Suprapubic skin (tissue), 4 donors: ENCODE data around the gene DLEU7. TPM values are rescaled to one million over a fixed set of nuclear protein-coding genes. Genes with fewer than 3 reads are reported as not detected.

Source experiments
- DNase-seq, 2 donors: peaks; one replicate each; pipeline ENCODE4 v3.0.0-alpha.2; 2019; ENCODE audit warnings: low spot score in 2 of 2
- H3K27ac ChIP-seq: fragments of 200-600 bp; sonication (generic); one replicate; pipeline ENCODE4 v1.5.1; 2019
- H3K27me3 ChIP-seq: fragments of 200-600 bp; sonication (generic); one replicate; pipeline ENCODE4 v1.5.1; 2019
- H3K36me3 ChIP-seq: fragments of 200-600 bp; sonication (generic); one replicate; pipeline ENCODE4 v1.5.1; 2019
- H3K4me1 ChIP-seq: fragments of 200-600 bp; sonication (generic); one replicate; pipeline ENCODE4 v1.5.1; 2019
- H3K4me3 ChIP-seq: fragments of 200-600 bp; sonication (generic); one replicate; pipeline ENCODE4 v1.5.1; 2019; ENCODE audit warnings: mild to moderate bottlenecking
- H3K9me3 ChIP-seq: fragments of 200-600 bp; sonication (generic); one replicate; pipeline ENCODE4 v1.5.1; 2019
- EP300 ChIP-seq: sonication (generic); formaldehyde crosslinking; IDR thresholded peaks from one replicate; pipeline ENCODE4 v1.6.1; 2017; ENCODE audit warnings: antibody characterized with exemption
- POLR2A ChIP-seq, 2 donors: fragments of 450-650 bp; IDR thresholded peaks; one replicate each; pipeline ENCODE4 v1.6.1; 2017; ENCODE audit warnings: antibody characterized with exemption in 2 of 2, mild to moderate bottlenecking in 2 of 2, moderate library complexity in 2 of 2
- POLR2AphosphoS5 ChIP-seq, 3 donors: sonication (generic); formaldehyde crosslinking; IDR thresholded peaks; one replicate each; pipeline ENCODE4 v1.6.1; 2017; ENCODE audit warnings: antibody characterized with exemption in 3 of 3
- WGBS: methylation state at CpG from one replicate; pipeline ENCODE4 v1.1.5; 2018; 5-methylcytosine and 5-hydroxymethylcytosine counted together
- total RNA-seq, 4 donors: library from RNA; depleted of rRNA; stranded (reverse); fragments of >200 nt; gene quantifications; one replicate each; pipeline ENCODE4 v1.1.0, GENCODE V29; 2016
- TF ChIP-seq, protein P1 (sequence below), 2 donors: fragments of 200-600 bp in 1 of 2; fragments of 450-650 bp in 1 of 2; sonication (generic) in 1 of 2; IDR thresholded peaks; one replicate each; pipeline ENCODE4 v1.5.1; 2016 to 2019; ENCODE audit warnings: antibody characterized with exemption in 2 of 2, mild to moderate bottlenecking in 1 of 2, moderate library complexity in 1 of 2

DLEU7 gene
- total RNA-seq, 4 donors from 2014 or later, result not detected

DNA sequence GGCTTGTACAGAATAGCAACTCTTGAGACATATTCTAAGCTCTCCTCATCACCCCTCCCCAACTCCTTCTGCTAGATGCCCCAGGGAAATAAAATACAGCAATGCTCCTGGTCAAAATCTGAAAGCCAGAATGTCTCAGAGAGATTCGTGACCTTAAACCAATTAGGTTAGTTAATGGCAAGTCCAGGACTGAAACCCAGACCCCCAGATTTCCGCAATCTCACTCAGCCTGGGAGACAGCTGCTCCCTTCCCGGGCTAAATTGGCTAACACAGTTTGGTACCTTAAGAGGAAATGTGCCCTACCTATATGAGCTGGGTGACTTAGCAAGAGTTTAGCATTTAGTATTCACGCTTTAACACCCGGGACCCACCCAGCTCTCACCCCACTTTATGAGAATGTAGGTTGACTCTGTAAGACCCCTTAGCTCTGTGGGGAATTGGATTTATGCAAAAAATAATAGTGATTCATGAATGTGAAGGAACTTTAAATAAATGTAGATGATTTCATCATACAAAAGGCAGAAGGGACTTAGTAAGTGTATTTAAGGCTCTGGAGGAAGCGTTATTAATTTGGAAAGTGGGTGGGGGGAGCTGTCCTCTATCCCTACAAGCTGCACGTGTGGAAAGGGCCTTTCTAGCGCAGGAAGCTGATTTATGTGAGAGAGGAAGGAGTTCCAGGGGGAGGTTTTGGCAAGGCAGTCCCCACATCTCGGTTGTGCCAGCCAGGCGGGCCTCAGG, 1.1 kb downstream of the DLEU7 start:
- H3K36me3 ChIP-seq, result no peaks in the 10 kb centered on the region
- H3K27me3 ChIP-seq, result peaks cover 41% of the 10 kb centered on the region
- H3K27ac ChIP-seq, result no peak overlapping the region
- WGBS, result 60% methylated on average over 10 of the region's 10 CpGs
- H3K4me1 ChIP-seq, result peaks cover 12% of the 10 kb centered on the region
- no peaks in the 10 kb centered on the region for H3K9me3 ChIP-seq
- H3K4me3 ChIP-seq, result peak overlapping the region; percentile 42
- DNase-seq, result no peak
- TF ChIP-seq POLR2AphosphoS5 (IDR thresholded peaks at IDR 0.05), result no peak
- no peak for TF ChIP-seq POLR2A (IDR thresholded peaks at IDR 0.05)
- TF ChIP-seq, protein P1, sequence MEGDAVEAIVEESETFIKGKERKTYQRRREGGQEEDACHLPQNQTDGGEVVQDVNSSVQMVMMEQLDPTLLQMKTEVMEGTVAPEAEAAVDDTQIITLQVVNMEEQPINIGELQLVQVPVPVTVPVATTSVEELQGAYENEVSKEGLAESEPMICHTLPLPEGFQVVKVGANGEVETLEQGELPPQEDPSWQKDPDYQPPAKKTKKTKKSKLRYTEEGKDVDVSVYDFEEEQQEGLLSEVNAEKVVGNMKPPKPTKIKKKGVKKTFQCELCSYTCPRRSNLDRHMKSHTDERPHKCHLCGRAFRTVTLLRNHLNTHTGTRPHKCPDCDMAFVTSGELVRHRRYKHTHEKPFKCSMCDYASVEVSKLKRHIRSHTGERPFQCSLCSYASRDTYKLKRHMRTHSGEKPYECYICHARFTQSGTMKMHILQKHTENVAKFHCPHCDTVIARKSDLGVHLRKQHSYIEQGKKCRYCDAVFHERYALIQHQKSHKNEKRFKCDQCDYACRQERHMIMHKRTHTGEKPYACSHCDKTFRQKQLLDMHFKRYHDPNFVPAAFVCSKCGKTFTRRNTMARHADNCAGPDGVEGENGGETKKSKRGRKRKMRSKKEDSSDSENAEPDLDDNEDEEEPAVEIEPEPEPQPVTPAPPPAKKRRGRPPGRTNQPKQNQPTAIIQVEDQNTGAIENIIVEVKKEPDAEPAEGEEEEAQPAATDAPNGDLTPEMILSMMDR (IDR thresholded peaks at IDR 0.05), result no peak
- no peak for TF ChIP-seq EP300

DNA sequence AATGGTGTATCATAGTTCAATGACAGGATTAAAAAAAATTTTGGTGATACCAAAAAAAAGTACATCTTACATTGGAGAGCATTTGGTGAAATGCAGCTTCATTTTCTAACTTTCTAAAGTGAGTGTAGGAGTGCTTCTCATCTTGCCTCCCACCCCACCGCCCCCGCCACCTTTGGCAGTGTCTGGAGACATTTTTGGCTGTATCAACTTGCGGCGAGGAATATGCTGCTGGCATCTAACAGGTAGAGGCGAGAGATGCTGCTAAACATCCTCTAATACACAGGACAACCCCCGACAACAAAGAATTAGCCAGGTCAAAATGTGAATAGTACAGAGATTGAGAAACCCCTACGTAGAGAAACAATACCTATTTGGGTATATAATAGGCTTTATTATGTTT, 1.7 kb downstream of the DLEU7 start:
- 88% methylated on average over 7 of the region's 7 CpGs for WGBS
- no peak for DNase-seq
- Histone ChIP-seq H3K27ac (no peak overlapping the region), H3K4me1 (peaks cover 12% of the 10 kb centered on the region), H3K9me3 (no peaks in the 10 kb centered on the region), H3K27me3 (peaks cover 41% of the 10 kb centered on the region), H3K4me3 (no peak overlapping the region), H3K36me3 (no peaks in the 10 kb centered on the region)
- TF ChIP-seq POLR2AphosphoS5 (IDR thresholded peaks at IDR 0.05) (no peak), POLR2A (IDR thresholded peaks at IDR 0.05) (no peak), EP300 (no peak)
- TF ChIP-seq, protein P1 (IDR thresholded peaks at IDR 0.05), result no peak

DNA sequence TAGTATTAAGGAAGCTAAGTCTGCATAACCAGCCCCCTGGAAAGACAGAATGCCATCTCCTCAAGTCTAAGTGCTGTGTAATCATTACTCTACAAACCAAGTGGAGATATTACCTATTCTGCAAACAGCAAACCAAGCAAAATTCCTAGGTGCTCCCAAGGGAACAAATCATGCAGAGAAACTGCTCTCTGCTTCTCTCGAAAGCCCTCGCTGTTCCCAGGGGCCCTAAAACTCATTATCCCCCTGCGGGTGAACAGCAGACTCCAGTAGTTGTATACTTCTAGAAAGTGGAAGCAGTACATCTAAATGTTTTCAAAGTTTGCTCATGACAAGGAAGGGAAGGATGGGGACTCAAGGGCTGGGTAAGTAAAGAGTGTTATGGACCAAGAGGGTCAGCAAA, 3.2 kb downstream of the DLEU7 start:
- Histone ChIP-seq H3K27me3 (peaks cover 41% of the 10 kb centered on the region), H3K9me3 (no peaks in the 10 kb centered on the region), H3K4me1 (peaks cover 12% of the 10 kb centered on the region), H3K36me3 (no peaks in the 10 kb centered on the region), H3K27ac (no peak overlapping the region), H3K4me3 (no peak overlapping the region)
- WGBS, result 98% methylated on average over 3 of the region's 3 CpGs
- DNase-seq, result no peak
- no peak for TF ChIP-seq POLR2A (IDR thresholded peaks at IDR 0.05)

- Histone ChIP-seq H3K27ac (no peak overlapping the region), H3K4me1 (peaks cover 12% of the 10 kb centered on the region), H3K27me3 (peaks cover 41% of the 10 kb centered on the region), H3K36me3 (no peaks in the 10 kb centered on the region), H3K9me3 (no peaks in the 10 kb centered on the region), H3K4me3 (no peak overlapping the region)
- DNase-seq, result no peak
- TF ChIP-seq POLR2AphosphoS5 (IDR thresholded peaks at IDR 0.05) (no peak), POLR2A (IDR thresholded peaks at IDR 0.05) (no peak), EP300 (no peak)
- TF ChIP-seq, protein P1 (IDR thresholded peaks at IDR 0.05), result no peak
- 89% methylated on average over 4 of the region's 4 CpGs for WGBS
Observed at GRCh38 chr13:50839828-50840227, 3.7 kb downstream of the DLEU7 start.

GRCh38 chr13:50838701-50839100, 4.8 kb downstream of the DLEU7 start:
- DNase-seq, result no peak
- Histone ChIP-seq H3K4me1 (peaks cover 12% of the 10 kb centered on the region), H3K4me3 (no peak overlapping the region), H3K36me3 (no peaks in the 10 kb centered on the region), H3K27me3 (peaks cover 39% of the 10 kb centered on the region), H3K9me3 (no peaks in the 10 kb centered on the region), H3K27ac (no peak overlapping the region)
- 79% methylated on average over 8 of the region's 8 CpGs for WGBS
- TF ChIP-seq, protein P1 (IDR thresholded peaks at IDR 0.05), result no peak
- TF ChIP-seq POLR2A (IDR thresholded peaks at IDR 0.05), result no peak
- no peak for TF ChIP-seq EP300
- no peak for TF ChIP-seq POLR2AphosphoS5 (IDR thresholded peaks at IDR 0.05)
